Fibroblast of mammary gland (primary cell): ENCODE measurements around the gene MT1HL1.

Experiments
- DNase-seq: peaks from one replicate; pipeline ENCODE4 v3.0.0-alpha.2; 2010; ENCODE audit warnings: low read depth
- H3K4me3 ChIP-seq: 2 replicates; pipeline ENCODE4 v1.5.1; 2011; ENCODE audit warnings: low read depth, mild to moderate bottlenecking, low read length, moderate library complexity; ENCODE audit not compliant: control insufficient read depth
- TF ChIP-seq, protein P1 (sequence below): conservative IDR thresholded peaks from 2 replicates; pipeline ENCODE4 v1.5.1; 2011; ENCODE audit warnings: low read depth, low read length, inconsistent platforms; ENCODE audit not compliant: control insufficient read depth, insufficient read depth

Gene MT1HL1

DNA sequence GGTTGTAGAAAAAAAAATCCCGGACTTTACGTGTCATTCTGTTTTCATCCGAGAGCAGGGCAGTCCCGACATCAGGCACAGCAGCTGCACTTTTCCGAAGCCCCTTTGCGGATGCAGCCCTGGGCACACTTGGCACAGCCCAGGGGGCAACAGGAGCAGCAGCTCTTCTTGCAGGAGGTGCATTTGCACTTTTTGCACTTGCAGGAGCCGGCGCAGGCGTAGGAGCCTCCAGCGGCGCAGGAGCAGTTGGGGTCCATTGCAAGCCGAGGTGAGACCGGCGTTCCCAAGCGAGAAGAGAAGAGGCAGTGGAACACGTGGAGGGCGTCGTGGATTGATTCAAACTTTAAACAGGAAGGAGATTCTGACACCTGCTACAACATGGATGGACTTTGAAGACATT is at the start of gene MT1HL1:
TSS of gene MT1HL1 (minus strand) at position 326 of the 400 bp plus-strand sequence. CDS start at position 257, 69 bp downstream.
- no peak for DNase-seq

DNA sequence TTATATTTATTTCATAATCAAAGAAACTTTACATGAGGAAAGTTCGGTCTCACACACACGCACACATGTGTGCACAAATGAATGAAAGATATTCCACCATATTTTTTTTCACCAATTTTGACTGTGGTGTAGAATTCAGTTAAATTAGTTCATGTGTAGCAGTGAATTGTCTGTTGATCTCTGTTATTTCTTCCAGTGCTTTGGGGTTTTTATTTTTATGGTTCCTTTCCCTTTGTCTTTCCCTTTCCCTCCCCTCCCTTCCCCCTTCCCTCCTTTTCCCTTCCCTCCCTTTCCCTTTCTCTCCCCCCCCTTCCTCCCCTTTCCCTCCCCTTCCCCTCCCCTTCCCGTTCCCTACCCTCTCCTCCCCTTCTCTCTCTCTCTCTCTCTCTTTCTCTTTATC is 46.7 kb upstream of the MT1HL1 start:
- H3K4me3 ChIP-seq: no peak overlapping the region
- TF ChIP-seq, protein P1, sequence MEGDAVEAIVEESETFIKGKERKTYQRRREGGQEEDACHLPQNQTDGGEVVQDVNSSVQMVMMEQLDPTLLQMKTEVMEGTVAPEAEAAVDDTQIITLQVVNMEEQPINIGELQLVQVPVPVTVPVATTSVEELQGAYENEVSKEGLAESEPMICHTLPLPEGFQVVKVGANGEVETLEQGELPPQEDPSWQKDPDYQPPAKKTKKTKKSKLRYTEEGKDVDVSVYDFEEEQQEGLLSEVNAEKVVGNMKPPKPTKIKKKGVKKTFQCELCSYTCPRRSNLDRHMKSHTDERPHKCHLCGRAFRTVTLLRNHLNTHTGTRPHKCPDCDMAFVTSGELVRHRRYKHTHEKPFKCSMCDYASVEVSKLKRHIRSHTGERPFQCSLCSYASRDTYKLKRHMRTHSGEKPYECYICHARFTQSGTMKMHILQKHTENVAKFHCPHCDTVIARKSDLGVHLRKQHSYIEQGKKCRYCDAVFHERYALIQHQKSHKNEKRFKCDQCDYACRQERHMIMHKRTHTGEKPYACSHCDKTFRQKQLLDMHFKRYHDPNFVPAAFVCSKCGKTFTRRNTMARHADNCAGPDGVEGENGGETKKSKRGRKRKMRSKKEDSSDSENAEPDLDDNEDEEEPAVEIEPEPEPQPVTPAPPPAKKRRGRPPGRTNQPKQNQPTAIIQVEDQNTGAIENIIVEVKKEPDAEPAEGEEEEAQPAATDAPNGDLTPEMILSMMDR: no peak
- DNase-seq: no peak

More for the DNA sequence above, at the start of gene MT1HL1:
- no peak within 1 kb of the TSS for H3K4me3 ChIP-seq
- TF ChIP-seq, protein P1: no peak

DNA sequence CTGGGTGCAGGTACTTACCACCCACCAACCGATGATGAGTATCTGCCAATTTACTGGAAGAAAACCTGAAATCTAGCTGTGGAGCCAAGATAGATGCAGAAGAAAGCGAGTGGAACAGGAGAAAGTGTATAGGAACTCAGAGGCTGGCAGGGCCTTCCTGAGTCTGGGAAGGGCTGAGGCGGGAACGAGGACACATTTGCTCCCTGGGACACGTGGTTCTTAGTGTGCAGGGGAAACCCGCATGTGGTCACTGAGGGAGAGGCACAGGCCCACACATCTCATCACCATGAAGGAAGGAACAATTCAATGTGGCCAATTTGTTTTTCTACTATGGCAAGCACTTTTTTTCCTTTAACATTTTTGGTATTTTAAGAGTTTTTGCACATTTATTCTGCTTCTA is 45.9 kb upstream of the MT1HL1 start:
- no peak overlapping the region for H3K4me3 ChIP-seq
- TF ChIP-seq, protein P1: no peak
- no peak for DNase-seq

DNA sequence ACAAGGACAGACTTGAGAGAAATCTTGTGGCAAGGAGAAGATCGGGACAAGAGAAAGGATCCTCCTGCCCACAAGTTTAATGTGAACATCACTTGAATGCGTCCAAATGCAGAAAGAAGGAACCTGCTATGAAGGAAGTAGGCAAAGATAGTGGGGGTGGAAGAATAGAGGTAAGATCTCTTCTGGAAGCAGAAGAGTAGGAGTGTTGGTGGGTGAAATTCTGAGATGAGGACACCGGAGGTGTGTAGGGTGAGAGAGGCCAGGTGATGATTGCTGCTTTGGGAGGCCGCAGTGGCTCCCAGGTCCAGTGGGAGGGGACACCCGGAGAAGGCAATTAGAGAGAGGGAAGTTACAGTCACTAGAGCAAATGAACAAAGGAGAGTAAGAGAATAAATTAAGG is 44.6 kb upstream of the MT1HL1 start:
- no peak overlapping the region for H3K4me3 ChIP-seq
- TF ChIP-seq, protein P1: no peak
- no peak for DNase-seq

DNA sequence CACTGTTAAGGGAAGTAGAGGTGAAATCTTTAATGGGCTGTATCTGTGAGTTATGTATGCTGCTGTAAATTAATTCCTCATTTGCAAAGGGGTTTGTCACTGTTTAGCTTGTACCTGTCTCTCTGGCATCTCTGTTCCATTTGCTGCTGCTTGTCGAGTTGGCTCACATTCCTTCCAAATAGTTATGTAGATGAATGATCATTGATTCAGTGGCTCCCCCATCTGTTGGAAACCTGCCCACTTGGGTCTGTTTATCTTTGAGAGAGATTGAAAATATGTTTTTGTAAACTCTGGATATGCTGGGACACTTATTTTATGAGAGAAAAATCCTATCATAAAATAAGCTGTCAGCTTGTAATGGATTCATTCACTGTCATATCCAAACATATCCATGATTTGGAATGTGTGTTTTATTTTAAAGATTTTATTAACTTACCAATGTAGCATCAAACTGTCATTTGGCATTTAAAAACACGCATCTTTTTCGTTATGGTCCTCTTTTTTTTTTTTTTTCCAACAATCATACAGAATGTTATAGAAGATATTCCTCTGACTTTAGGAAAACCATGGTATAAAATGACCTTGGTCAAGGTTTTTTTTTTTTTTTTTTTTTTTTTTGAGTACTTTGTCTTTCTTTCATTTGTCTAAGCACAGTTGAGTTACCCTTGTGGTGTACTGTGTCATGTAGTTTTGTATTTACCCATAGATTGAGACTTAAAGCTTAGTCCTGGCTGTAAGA is 41.2 kb upstream of the MT1HL1 start:
- TF ChIP-seq, protein P1: no peak
- DNase-seq: no peak
- H3K4me3 ChIP-seq: no peak overlapping the region

DNA sequence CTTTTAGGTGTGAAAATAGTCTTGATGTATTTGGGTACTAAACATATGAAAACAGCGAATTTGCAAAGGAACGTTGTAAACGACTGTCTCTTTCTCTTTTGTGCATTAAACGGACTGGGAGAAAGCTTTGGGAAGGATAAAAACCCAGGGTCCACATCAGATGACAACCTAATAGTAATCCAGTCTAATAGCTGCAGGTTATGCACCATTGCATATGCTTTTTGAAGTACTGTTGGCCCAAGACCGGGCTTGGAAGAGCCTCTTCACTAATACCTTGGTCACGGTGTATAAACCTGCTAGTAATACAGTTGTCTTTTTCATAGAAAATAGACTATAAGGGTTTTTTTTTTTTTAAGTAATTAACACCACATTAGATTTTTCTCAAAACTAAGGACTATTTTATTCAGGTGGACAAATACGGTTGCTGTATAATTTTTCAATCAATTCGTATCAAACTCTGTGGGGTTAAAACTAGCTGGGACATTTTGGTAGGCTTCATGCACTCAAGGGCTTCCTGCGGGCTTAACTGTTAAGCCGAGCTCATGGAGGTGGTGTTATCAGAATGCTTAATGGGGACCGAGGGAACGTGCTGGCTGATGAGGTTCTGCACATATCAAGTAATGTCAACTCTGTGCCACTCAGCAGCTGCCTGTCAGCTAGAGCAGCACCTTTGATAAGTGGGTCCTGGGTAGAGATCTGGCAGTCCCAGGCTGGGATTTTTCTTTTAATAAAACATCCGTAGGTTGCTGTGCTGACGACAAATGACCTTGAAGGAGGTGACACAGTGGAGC is 39.8 kb upstream of the MT1HL1 start:
- TF ChIP-seq, protein P1: no peak
- no peak for DNase-seq
- no peak overlapping the region for H3K4me3 ChIP-seq
